Measurements from ENCODE around the gene ZCCHC14. TPM values are rescaled to one million over a fixed set of nuclear protein-coding genes. Genes with fewer than 3 reads are reported as not detected.
A peak's percentile ranks its signal among the peaks of the same experiment; 100 is the strongest.

The ZCCHC14 gene
- total and polyA plus RNA-seq, 2 of the 13 experiments (the other 11 are each of a cell fraction or from before 2014, with no cell fraction given): 12.4 to 12.5 TPM

GRCh38 chr16:87471278-87472141, 21.3 kb downstream of the ZCCHC14 start (continued):
- TF ChIP-seq PCBP2 (optimal IDR thresholded peaks at IDR 0.05; ENCODE audit: low read depth, low read length, poor library complexity, severe bottlenecking) (no peak), ZNF775 (CRISPR knock-in tag; IDR thresholded peaks at IDR 0.05; ENCODE audit: borderline replicate concordance) (no peak), GRHL1 (CRISPR knock-in tag; conservative IDR thresholded peaks at IDR 0.05) (no peak), ZFP91 (CRISPR knock-in tag; IDR thresholded peaks at IDR 0.05; ENCODE audit: borderline replicate concordance) (peak; percentile 30; the same call in 1 of the 2 replicates), ZNF407 (CRISPR knock-in tag; IDR thresholded peaks at IDR 0.05; ENCODE audit: not compliant biosample characterization) (no peak), NFE2L2 (IDR thresholded peaks at IDR 0.05; ENCODE audit: low read length) (no peak), SRSF4 (IDR thresholded peaks at IDR 0.05; ENCODE audit: low read depth, low read length, poor library complexity, severe bottlenecking) (no peak), HDAC2 (CRISPR knock-in tag; IDR thresholded peaks at IDR 0.05) (peak; percentile 81), ZNF232 (CRISPR knock-in tag; IDR thresholded peaks at IDR 0.05; ENCODE audit: borderline replicate concordance) (0 out of 2 replicates have a peak, but pooled peaks have one; percentile 3), ZMYM2 (CRISPR knock-in tag; IDR thresholded peaks at IDR 0.05) (no peak), TCF7 (IDR thresholded peaks at IDR 0.05; ENCODE audit: low read depth) (0 out of 2 replicates have a peak, but pooled peaks have one; percentile 18), ZNF414 (CRISPR knock-in tag; IDR thresholded peaks at IDR 0.05) (peak; percentile 42; the same call in 1 of the 2 replicates), LBX2 (CRISPR knock-in tag; IDR thresholded peaks at IDR 0.05; ENCODE audit: borderline replicate concordance) (no peak), ZFP41 (CRISPR knock-in tag; IDR thresholded peaks at IDR 0.05; ENCODE audit: borderline replicate concordance) (no peak)

All from HepG2 (cell line).